SK-N-SH (cell line): ENCODE measurements around the gene CNIH2.

Source experiments
- CTCF ChIP-seq: fragments of 200-600 bp; sonication (generic); IDR thresholded peaks from 2 replicates; pipeline ENCODE4 v1.6.1; 2017; ENCODE audit warnings: antibody characterized with exemption, mild to moderate bottlenecking, moderate library complexity
- POLR2AphosphoS5 ChIP-seq: IDR thresholded peaks from 2 replicates; pipeline ENCODE4 v1.6.1; 2012; ENCODE audit warnings: low read depth, low read length
- USF2 ChIP-seq: fragments of 150-350 bp; IDR thresholded peaks from 2 replicates; pipeline ENCODE4 v1.6.1; 2017; ENCODE audit warnings: antibody characterized with exemption, low read length, low read depth, borderline replicate concordance
- TF ChIP-seq, protein P1 (sequence below): IDR thresholded peaks from 2 replicates; pipeline ENCODE4 v1.6.1; 2012; ENCODE audit warnings: mild to moderate bottlenecking, low read depth, low read length, moderate library complexity

- no peak for TF ChIP-seq POLR2AphosphoS5
- TF ChIP-seq CTCF = no peak
- TF ChIP-seq, protein P1, sequence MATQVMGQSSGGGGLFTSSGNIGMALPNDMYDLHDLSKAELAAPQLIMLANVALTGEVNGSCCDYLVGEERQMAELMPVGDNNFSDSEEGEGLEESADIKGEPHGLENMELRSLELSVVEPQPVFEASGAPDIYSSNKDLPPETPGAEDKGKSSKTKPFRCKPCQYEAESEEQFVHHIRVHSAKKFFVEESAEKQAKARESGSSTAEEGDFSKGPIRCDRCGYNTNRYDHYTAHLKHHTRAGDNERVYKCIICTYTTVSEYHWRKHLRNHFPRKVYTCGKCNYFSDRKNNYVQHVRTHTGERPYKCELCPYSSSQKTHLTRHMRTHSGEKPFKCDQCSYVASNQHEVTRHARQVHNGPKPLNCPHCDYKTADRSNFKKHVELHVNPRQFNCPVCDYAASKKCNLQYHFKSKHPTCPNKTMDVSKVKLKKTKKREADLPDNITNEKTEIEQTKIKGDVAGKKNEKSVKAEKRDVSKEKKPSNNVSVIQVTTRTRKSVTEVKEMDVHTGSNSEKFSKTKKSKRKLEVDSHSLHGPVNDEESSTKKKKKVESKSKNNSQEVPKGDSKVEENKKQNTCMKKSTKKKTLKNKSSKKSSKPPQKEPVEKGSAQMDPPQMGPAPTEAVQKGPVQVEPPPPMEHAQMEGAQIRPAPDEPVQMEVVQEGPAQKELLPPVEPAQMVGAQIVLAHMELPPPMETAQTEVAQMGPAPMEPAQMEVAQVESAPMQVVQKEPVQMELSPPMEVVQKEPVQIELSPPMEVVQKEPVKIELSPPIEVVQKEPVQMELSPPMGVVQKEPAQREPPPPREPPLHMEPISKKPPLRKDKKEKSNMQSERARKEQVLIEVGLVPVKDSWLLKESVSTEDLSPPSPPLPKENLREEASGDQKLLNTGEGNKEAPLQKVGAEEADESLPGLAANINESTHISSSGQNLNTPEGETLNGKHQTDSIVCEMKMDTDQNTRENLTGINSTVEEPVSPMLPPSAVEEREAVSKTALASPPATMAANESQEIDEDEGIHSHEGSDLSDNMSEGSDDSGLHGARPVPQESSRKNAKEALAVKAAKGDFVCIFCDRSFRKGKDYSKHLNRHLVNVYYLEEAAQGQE = no peak
- no peak for TF ChIP-seq USF2
Measured at GRCh38 chr11:66331542-66332370, 53.8 kb downstream of the CNIH2 start.
